SK-N-SH (cell line): Measurements from ENCODE around the gene CDH4. TPM values are rescaled to one million over a fixed set of nuclear protein-coding genes. Genes with fewer than 3 reads are reported as not detected.

ENCODE experiments used
- CTCF ChIA-PET: fragments of 300-600, 350-600 bp; formaldehyde crosslinking; extraction: SDS; loops from one replicate; lab custom pipeline; 2021; lab: Yijun Ruan, JAX
- POLR2A ChIA-PET: fragments of 350-600 bp; sonication (Branson Sonifier 250); formaldehyde crosslinking; extraction: SDS; loops from one replicate; lab custom pipeline; 2020; ENCODE audit warnings: antibody characterized with exemption, inconsistent platforms; lab: Yijun Ruan, JAX
- DNase-seq: peaks from one replicate; pipeline ENCODE4 v3.0.0; 2012
- H2AFZ ChIP-seq: fragments of 200-600 bp; sonication (generic); 2 replicates; pipeline ENCODE4 v1.8.1; 2016; ENCODE audit warnings: antibody characterized with exemption, mild to moderate bottlenecking, low read depth
- H3F3A ChIP-seq: fragments of 200-600 bp; sonication (generic); replicated peaks from 2 replicates; pipeline ENCODE3; 2016; ENCODE audit warnings: antibody characterized with exemption, mild to moderate bottlenecking; ENCODE audit not compliant: insufficient read depth
- H3K27ac ChIP-seq, 2 experiments: fragments of 200-500 bp in 1 of 2; fragments of 200-600 bp in 1 of 2; sonication (Bioruptor generic) in 1 of 2; sonication (generic), shearing (Covaris generic) in 1 of 2; 2 replicates each; pipeline versions ENCODE4 v1.5.1 to v1.6.1; 2014 to 2016; ENCODE audit warnings: low read depth in 2 of 2, inconsistent platforms in 1 of 2, low read length in 1 of 2, mild to moderate bottlenecking in 1 of 2, mixed read lengths in 1 of 2
- H3K27me3 ChIP-seq: fragments of 200-600 bp; sonication (generic), shearing (Covaris generic); 2 replicates; pipeline ENCODE4 v1.6.1; 2016; ENCODE audit warnings: mixed run types; ENCODE audit not compliant: insufficient read depth
- H3K36me3 ChIP-seq, 2 experiments: fragments of 200-500 bp in 1 of 2; fragments of 200-600 bp in 1 of 2; sonication (Bioruptor generic) in 1 of 2; sonication (generic) in 1 of 2; replicated peaks in 1 of 2; 2 replicates each; pipeline versions ENCODE3 to v1.5.1; 2014 to 2016; ENCODE audit warnings: low read length in 1 of 2, mild to moderate bottlenecking in 1 of 2; ENCODE audit not compliant: insufficient read depth in 2 of 2, control insufficient read depth in 1 of 2
- H3K4me1 ChIP-seq, 2 experiments: fragments of 200-500 bp in 1 of 2; fragments of 200-600 bp in 1 of 2; sonication (Bioruptor generic) in 1 of 2; sonication (generic), shearing (Covaris generic) in 1 of 2; 2 replicates each; pipeline versions ENCODE4 v1.5.1 to v1.6.1; 2014 to 2016; ENCODE audit warnings: low read depth in 1 of 2, low read length in 1 of 2, mixed run types in 1 of 2; ENCODE audit not compliant: insufficient read depth in 2 of 2, control insufficient read depth in 1 of 2
- H3K4me2 ChIP-seq: fragments of 200-600 bp; sonication (generic), shearing (Covaris generic); 2 replicates; pipeline ENCODE4 v1.6.1; 2017; ENCODE audit warnings: mixed run types
- H3K4me3 ChIP-seq, 2 experiments: fragments of 200-500 bp in 1 of 2; fragments of 200-600 bp in 1 of 2; sonication (Bioruptor generic) in 1 of 2; sonication (generic), shearing (Covaris generic) in 1 of 2; 2 replicates each; pipeline versions ENCODE4 v1.5.1 to v1.8.1; 2014 to 2016; ENCODE audit warnings: low read depth in 2 of 2, inconsistent platforms in 1 of 2, low read length in 1 of 2, mild to moderate bottlenecking in 1 of 2, mixed read lengths in 1 of 2, moderate library complexity in 1 of 2
- H3K79me2 ChIP-seq: fragments of 200-600 bp; sonication (generic); 2 replicates; pipeline ENCODE4 v1.8.1; 2017; ENCODE audit warnings: mild to moderate bottlenecking; ENCODE audit not compliant: insufficient read depth
- H3K9ac ChIP-seq: fragments of 200-600 bp; sonication (generic); 2 replicates; pipeline ENCODE4 v1.6.1; 2017; ENCODE audit warnings: mixed run types
- H3K9me2 ChIP-seq: fragments of 200-600 bp; sonication (generic); 2 replicates; pipeline ENCODE4 v1.6.1; 2017; ENCODE audit warnings: mixed run types
- H3K9me3 ChIP-seq: fragments of 200-600 bp; sonication (generic); 2 replicates; pipeline ENCODE4 v1.6.1; 2017; ENCODE audit warnings: mixed run types, mild to moderate bottlenecking, moderate library complexity
- H4K20me1 ChIP-seq: fragments of 200-600 bp; sonication (generic); 2 replicates; pipeline ENCODE4 v1.6.1; 2017; ENCODE audit warnings: mild to moderate bottlenecking, mixed run types; ENCODE audit not compliant: insufficient read depth
- EP300 ChIP-seq, 2 experiments: IDR thresholded peaks; 2 replicates each; pipeline versions ENCODE4 v1.4.0 to v1.6.1; 2012; ENCODE audit warnings: borderline replicate concordance in 1 of 2, low read depth in 1 of 2, low read length in 1 of 2
- EZH2phosphoT487 ChIP-seq: fragments of 200-600 bp; sonication (generic); IDR thresholded peaks from 2 replicates; pipeline ENCODE4 v1.6.1; 2017; ENCODE audit warnings: low read depth, mixed run types, mild to moderate bottlenecking, antibody characterized with exemption, moderate library complexity, borderline replicate concordance
- GABPA ChIP-seq: IDR thresholded peaks from 2 replicates; pipeline ENCODE4 v1.4.0; 2012; ENCODE audit warnings: low read depth, mild to moderate bottlenecking
- RAD21 ChIP-seq: IDR thresholded peaks from 2 replicates; pipeline ENCODE4 v1.6.1; 2012; ENCODE audit warnings: mild to moderate bottlenecking, low read length
- RFX5 ChIP-seq: IDR thresholded peaks from 2 replicates; pipeline ENCODE4 v1.6.1; 2012; ENCODE audit warnings: mild to moderate bottlenecking, improper control_type of control experiment, low read length
- SMC3 ChIP-seq: IDR thresholded peaks from 2 replicates; pipeline ENCODE4 v1.6.1; 2012; ENCODE audit warnings: low read depth, low read length, improper control_type of control experiment
- WGBS: methylation state at CpG from one replicate; pipeline ENCODE4 v1.1.6; 2017; ENCODE audit warnings: low lambda C conversion rate; 5-methylcytosine and 5-hydroxymethylcytosine counted together
- polyA plus RNA-seq, 3 experiments: library from polyadenylated mRNA; depleted of rRNA; stranded (reverse); fragments of >200 nt; gene quantifications; 2 replicates each; pipeline ENCODE4 v1.2.3, GENCODE V29; 2012
- TF ChIP-seq, protein P1 (sequence below): IDR thresholded peaks from 2 replicates; pipeline ENCODE4 v1.6.1; 2012; ENCODE audit warnings: mild to moderate bottlenecking, low read depth, low read length, moderate library complexity
- TF ChIP-seq, protein P2 (sequence below): fragments of 200-600 bp; sonication (generic); IDR thresholded peaks from 2 replicates; pipeline ENCODE4 v1.6.1; 2017; ENCODE audit warnings: antibody characterized with exemption, mild to moderate bottlenecking, moderate library complexity

The CDH4 gene
- polyA plus RNA-seq, 1 of the 3 experiments (the other 2 are of a cell fraction): not detected

DNA sequence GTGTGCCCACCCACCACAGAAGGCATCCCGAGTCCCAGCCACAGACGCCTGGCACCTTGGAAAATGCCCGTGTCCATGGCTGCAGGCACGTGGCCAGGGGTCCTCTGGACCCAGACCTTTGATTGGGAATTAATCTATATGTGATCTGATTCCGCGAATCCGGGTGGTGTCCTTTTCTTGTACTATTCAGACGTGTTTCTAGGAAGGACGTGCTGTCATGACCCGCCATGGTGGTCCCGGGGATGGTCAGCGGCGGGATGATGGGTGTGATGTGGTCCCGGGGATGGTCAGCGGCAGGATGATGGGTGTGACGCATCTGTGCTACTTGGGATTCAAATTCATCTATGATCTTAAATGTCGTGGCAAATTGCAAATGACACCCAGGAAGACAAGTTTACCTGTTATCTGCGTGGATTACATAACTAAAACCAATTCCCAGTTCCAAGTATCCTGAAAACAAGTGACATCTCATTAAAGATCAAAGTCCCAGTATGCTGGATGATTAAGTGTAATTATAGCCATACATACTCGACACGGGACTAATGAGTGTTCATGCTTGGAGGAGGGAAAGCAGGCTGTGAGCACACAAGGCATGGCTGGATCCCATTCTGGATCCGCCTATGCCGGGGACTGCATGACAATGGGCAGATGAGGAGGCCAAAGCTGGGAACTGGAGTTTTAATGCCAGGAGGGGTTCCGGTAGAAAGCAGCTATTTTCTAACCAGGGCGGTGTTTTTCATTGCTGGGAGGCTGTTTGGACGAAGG is 557.1 kb downstream of the CDH4 start (continued):
- TF ChIP-seq, protein P1, sequence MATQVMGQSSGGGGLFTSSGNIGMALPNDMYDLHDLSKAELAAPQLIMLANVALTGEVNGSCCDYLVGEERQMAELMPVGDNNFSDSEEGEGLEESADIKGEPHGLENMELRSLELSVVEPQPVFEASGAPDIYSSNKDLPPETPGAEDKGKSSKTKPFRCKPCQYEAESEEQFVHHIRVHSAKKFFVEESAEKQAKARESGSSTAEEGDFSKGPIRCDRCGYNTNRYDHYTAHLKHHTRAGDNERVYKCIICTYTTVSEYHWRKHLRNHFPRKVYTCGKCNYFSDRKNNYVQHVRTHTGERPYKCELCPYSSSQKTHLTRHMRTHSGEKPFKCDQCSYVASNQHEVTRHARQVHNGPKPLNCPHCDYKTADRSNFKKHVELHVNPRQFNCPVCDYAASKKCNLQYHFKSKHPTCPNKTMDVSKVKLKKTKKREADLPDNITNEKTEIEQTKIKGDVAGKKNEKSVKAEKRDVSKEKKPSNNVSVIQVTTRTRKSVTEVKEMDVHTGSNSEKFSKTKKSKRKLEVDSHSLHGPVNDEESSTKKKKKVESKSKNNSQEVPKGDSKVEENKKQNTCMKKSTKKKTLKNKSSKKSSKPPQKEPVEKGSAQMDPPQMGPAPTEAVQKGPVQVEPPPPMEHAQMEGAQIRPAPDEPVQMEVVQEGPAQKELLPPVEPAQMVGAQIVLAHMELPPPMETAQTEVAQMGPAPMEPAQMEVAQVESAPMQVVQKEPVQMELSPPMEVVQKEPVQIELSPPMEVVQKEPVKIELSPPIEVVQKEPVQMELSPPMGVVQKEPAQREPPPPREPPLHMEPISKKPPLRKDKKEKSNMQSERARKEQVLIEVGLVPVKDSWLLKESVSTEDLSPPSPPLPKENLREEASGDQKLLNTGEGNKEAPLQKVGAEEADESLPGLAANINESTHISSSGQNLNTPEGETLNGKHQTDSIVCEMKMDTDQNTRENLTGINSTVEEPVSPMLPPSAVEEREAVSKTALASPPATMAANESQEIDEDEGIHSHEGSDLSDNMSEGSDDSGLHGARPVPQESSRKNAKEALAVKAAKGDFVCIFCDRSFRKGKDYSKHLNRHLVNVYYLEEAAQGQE: no peak
- TF ChIP-seq RFX5: no peak
- no peak for TF ChIP-seq EP300 (IDR thresholded peaks at IDR 0.05; ENCODE audit: borderline replicate concordance in 1 of 2, low read depth in 1 of 2, low read length in 1 of 2)
- no peak for TF ChIP-seq RAD21
- TF ChIP-seq, protein P2, sequence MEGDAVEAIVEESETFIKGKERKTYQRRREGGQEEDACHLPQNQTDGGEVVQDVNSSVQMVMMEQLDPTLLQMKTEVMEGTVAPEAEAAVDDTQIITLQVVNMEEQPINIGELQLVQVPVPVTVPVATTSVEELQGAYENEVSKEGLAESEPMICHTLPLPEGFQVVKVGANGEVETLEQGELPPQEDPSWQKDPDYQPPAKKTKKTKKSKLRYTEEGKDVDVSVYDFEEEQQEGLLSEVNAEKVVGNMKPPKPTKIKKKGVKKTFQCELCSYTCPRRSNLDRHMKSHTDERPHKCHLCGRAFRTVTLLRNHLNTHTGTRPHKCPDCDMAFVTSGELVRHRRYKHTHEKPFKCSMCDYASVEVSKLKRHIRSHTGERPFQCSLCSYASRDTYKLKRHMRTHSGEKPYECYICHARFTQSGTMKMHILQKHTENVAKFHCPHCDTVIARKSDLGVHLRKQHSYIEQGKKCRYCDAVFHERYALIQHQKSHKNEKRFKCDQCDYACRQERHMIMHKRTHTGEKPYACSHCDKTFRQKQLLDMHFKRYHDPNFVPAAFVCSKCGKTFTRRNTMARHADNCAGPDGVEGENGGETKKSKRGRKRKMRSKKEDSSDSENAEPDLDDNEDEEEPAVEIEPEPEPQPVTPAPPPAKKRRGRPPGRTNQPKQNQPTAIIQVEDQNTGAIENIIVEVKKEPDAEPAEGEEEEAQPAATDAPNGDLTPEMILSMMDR: no peak

DNA sequence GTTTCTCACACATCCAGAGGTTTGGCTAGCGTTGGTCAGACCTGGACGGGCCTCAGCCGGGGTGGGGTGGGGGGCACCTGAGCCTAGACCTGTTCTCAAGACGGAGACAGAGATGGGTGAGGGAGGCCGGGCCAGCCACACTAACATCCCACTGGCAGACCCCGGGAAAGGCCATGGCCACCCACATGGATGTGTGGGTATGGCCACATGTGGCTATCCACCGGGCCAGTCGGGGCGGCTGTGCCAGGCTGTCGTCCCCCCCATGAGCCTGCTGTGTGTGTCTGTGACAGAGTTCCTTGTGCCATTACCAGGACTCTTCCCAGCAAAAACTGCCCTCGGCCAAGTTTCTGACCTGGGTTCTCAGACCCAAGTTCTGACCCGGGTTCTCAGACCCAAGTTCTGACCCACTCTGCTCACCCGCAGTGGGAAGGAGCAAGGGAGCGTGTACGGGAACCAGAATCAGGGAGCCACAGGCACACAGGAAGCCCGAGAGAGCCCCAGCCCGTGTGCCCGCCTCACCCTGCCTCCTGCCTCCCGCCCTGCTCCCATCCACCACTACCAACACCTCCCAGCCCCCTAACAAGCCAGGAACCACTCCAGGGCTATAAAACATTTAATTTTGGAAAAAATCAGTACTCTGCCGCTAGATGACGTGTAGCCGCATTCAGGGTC is 558.1 kb downstream of the CDH4 start:
- H3K79me2 ChIP-seq: no peaks in the 10 kb centered on the region
- 45% methylated on average over 10 of the region's 22 CpGs for WGBS
- H3K9ac ChIP-seq: no peak overlapping the region
- H3K4me3 ChIP-seq: no peak overlapping the region
- H3K27me3 ChIP-seq: no peaks in the 10 kb centered on the region
- no peaks in the 10 kb centered on the region for H3K9me3 ChIP-seq
- no peak for DNase-seq
- ChIA-PET CTCF (no interaction called here), POLR2A (no interaction called here)
- H4K20me1 ChIP-seq: no peaks in the 10 kb centered on the region
- H3K4me1 ChIP-seq: no peaks in the 10 kb centered on the region
- H3K36me3 ChIP-seq: no peaks in the 10 kb centered on the region
- TF ChIP-seq GABPA (no peak), SMC3 (no peak), EZH2phosphoT487 (no peak)
- TF ChIP-seq, all 33 proteins: peak for 0
- Histone ChIP-seq H3K9me2 (no peaks in the 10 kb centered on the region), H3F3A (no peaks in the 10 kb centered on the region), H2AFZ (no peak overlapping the region), H3K27ac (no peak overlapping the region), H3K4me2 (no peak overlapping the region)
